CD4-positive, alpha-beta T cell treated with Interleukin-15 for 4 hours (primary cell): Measurements from ENCODE around the gene EYA3.
A peak's percentile ranks its signal among the peaks of the same experiment; 100 is the strongest.

Experiments used
- DNase-seq: peaks from one replicate; pipeline ENCODE4 v3.0.0-alpha.2; 2020; ENCODE audit warnings: low spot score

The EYA3 gene

DNA sequence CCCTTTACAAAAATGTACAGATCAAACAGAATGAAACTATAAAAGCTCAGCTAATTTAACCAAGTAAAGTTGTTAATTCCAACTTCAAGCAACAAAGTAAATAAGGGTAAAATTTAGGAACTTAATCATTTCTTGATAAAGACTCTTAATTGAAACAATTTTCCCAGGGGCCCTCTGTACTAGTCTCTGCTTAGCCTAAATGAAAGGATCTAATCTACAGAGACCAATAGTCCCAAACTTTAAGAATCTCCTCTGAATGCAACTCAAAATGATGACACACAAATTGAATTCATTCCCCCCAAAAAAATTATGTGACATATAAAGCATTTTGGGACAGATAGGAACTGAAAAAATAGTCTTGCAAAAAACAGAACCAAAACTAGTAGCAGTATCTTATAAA, 16.6 kb downstream of the EYA3 start:
- no peak for DNase-seq

DNA sequence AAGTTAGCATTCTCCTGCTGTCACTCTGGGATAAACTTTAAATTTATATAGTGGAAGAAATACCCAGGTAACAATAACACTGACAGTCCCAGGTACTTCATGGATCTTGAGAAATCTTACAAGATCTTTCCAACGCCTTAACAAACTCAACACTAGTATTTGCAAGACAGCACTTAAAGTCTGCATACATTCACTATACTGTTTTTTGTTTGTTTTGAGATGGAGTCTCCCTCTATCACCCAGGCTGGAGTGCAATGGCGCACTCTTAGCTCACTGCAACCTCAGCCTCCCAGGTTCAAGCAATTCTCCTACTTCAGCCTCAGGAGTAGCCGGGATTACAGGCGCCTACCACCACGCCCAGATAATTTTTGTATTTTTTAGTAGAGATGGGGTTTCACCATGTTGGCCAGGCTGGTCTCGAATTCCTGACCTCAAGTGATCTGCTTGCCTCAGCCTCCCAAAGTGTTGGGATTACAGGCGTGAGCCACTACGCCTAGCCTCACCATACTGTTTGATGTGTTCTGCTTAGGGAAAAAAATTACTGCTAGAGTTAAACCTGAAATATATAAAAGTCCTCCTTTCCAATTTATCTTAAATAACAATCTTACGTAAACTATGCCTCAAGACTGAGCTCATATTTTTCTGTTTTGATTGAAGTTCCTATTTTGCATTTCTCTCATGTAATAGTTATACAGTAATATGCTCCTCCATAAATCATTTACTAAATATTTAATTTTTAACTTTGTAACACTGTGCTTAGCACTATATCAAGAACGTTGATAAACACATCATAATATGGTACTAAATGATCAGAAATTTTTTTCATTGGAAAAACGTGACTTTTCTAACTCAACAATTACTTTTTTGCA, 17.5 kb downstream of the EYA3 start:
- no peak for DNase-seq

DNA sequence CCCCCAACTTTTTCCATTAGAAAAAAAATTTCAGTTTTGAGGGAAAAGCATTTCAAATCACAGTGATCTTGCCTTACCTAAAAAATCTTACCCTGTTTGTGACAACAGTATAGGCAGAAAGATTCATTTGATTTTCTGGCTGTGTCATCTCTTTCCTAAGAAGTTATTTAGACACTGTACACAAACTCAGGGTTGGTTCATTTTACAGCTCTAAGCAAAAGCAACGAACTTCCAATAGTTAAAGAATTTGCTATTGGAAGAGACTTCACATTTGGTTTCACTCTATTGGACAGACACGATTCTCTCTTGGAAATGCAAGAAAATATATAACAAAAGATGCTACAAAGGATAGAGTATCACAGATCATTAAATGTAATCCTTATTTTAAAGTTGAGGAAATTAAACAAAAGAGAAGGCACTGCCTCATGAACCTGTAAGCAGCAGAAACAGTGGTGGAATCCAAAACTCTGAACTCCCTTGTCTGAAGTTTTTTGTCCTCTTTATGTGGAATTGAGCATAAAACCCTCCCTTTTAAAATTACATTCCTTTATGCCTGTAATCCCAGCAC, 20.8 kb downstream of the EYA3 start:
- no peak for DNase-seq

DNA sequence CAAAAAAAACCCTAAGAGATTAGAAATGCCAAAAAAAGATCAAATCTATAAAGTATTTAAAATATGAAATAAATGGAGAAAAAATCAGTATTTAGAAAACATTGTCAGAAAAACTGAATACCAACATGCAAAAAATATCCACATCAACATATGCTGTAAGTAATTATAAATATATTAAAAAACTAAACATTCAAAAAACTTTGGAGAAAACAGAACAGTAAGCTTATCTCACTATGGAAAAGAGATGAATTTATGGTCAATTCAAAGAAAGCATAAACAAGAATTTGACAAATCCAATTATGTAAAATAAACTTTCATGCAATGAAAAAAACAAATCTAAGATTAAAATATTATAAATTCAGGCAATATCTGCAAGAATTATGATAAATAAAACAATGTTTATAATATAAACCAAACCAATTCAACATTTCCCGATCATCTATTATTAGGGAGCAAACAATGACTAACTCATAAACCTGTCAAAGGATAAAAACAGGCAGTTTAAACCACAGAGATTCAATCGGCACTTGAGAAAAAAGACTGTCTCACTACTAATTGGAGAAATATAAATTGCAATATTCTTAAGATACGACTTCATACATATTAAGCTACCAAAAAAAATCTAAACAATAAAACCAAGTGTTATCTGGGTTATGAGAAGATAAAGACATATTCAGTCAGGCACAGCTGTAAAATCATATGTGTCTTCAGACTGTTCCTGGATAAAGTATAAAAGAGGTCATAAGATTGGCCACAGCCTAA, 21.8 kb downstream of the EYA3 start:
- no peak for DNase-seq

GRCh38 chr1:28064064-28064463, 24.3 kb downstream of the EYA3 start:
- DNase-seq, result no peak

GRCh38 chr1:28062806-28063205, 25.6 kb downstream of the EYA3 start:
- peak; percentile 25 for DNase-seq

DNA sequence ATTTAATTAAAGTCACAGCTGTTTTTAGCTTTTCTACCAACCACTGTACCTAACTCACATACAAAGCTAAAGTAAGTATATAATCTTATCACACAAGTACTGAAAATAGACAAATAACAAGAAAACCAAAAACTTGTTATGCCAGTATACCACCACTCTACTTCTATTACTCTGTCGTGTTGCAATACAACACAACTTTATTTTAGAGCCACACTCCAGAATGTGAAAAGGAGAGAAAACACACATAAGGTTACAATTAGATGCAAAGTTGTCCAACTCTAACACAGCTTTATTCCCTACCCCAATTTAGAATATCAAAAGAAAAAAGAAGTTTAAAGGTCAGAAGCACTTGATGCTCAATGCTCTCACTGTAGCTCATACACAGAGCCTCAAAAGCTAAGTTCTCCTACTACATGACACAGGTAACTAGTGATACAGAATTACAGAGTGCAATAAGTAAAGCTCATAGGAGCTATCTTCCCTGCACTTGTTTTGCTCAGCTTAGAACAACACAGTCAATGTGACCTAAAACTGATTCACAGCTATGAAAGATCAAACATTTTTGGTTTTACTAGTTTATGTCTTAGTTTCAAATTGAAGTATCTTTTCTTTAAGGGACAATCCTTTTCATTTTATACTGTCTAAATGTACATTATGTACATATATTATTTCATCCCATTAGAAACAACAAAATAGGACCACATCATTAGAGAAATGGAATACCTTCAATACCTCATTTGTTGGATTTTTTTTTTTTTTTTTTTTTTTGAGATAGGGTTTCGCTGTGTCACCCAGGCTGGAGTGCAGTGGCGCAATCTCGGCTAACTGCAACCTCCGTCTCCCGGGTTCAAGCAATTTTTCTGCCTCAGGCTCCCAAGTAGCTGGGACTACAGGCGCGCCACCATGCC, 29.2 kb downstream of the EYA3 start:
- DNase-seq, result no peak

DNA sequence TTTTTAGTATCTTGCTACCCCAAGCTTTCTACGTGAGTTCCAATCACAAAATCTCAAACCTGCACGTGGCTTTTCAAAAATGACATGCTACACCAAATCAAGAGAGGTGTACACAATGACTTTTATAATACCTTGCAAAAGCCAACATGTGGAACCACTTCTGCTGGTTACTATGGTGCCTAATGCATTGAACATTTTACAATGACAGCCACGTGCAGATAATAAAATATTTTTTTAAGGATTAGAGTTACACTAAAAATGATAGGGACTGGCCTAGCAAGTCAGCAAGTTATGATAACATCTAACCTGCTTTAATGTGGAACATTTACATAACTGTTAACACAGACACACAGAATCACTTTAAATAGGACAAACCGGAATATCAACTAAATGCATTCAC, 30.2 kb downstream of the EYA3 start:
- no peak for DNase-seq

GRCh38 chr1:28056129-28056925, 32.1 kb downstream of the EYA3 start:
- peak; percentile 59 for DNase-seq

GRCh38 chr1:28050776-28051175, 37.6 kb downstream of the EYA3 start:
- DNase-seq, result no peak

- DNase-seq, result no peak
These were observed 41.7 kb downstream of the EYA3 start for GRCh38 chr1:28046716-28047115.

GRCh38 chr1:28045777-28046176, 42.6 kb downstream of the EYA3 start:
- no peak for DNase-seq

- no peak for DNase-seq
These were observed 44.0 kb downstream of the EYA3 start for GRCh38 chr1:28044399-28044798.

- no peak for DNase-seq
These were observed 49.1 kb downstream of the EYA3 start for GRCh38 chr1:28039341-28039740.

DNA sequence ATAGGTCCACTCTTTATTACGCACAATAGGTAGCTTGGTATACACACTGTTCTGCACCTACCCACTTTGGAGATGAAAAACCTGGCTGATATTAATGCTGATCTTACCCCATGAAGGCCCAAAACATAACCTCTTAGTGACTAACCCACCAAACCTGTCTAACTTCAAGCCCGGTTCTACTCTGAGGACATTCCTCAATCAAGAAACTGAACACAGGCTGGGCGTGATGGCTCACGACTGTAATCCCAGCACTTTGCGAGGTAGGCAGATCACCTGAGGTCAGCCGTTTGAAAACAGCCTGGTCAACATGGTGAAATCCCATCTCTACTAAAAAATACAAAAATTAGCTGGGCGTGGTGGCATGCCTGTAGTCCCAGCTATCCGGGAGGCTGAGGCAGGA, 50.5 kb downstream of the EYA3 start:
- DNase-seq, result no peak

- no peak for DNase-seq
These were observed 51.2 kb downstream of the EYA3 start for GRCh38 chr1:28037206-28037605.

- DNase-seq, result no peak
These were observed 52.0 kb downstream of the EYA3 start for GRCh38 chr1:28036431-28036830.

DNA sequence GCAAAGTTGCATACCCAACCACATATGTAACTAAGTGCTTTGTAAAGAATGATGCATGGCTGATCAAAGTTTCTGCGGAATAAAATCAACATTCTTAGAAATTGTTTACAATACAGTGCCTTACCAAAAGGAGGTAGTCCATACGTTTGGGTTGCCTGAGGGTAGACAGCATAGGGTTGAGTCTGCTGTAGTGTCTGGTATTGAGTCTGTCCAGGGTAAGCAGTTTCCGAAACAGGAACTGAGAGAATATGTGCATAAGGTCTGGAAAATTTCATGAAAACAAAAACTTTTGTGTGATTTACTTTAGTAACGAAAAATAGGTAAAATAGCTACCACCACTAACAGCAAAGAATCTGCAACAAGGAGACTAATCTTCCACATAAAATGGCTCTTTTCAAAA, 53.0 kb downstream of the EYA3 start:
- no peak for DNase-seq

DNA sequence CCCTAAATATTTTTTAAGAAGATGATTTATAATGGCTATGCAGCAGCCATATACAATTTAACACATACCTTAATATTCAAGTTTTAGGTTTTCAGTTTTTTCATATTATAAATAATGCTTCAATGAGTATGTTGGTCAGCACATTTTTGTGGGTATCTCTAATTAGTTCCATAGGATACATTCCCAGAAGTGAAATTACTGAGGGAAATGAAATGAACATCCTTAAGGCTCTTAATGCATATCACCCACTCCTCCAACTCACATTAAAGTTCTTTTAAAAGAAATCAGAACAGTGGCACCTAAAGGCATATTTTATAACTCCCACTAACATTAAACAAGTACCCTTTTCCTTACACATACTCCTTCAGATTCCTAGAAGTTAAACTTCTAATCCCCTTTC, 56.1 kb downstream of the EYA3 start:
- no peak for DNase-seq

GRCh38 chr1:28031173-28031572, 57.2 kb downstream of the EYA3 start:
- DNase-seq, result no peak
